ENCODE data around the gene CD36. TPM values are rescaled to one million over a fixed set of nuclear protein-coding genes. Genes with fewer than 3 reads are reported as not detected.

Gene CD36
- total and polyA plus RNA-seq, 2 experiments from 2014 or later = 0.40 to 1.8 TPM

DNA sequence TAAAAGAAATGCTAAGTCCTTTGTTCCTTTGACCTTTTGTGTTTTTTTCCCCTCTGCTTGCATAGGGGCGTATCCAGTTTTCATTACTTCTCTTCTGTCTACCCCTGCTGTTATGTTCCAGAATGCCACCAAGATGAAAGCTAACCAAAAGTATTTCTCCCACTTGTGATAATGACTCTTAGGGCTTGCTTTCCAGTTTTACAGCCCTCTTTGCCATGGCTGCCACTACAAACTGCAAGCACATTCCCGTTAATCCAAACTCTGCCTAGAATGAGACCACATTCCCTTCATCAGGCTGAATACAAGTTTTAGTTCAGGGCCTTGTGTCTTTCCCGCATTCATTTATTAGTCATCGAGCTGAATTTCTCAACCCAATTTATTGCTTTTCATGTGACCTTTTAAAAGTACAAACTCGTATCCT, 23.6 kb upstream of the CD36 start:
- Mint-ChIP-seq H3K4me3 (no peak overlapping the region), H3K27me3 (ENCODE audit: insufficient read depth, low read depth, poor library complexity) (peaks cover 2% of the 10 kb centered on the region), H3K9me3 (0 out of 3 replicates have a peak, but pooled peaks cover 3% of the 10 kb centered on the region), H3K4me1 (peaks cover 11% of the 10 kb centered on the region), H3K36me3 (ENCODE audit: low read depth) (no peaks in the 10 kb centered on the region), H3K27ac (peak overlapping the region; percentile 3; the same call in 1 of the 2 replicates)
- H3K9me2 ChIP-seq (ENCODE audit: insufficient read depth) = no peaks in the 10 kb centered on the region; the same call in 1 of the 2 replicates
- H4K20me1 ChIP-seq (replicated peaks; ENCODE audit: insufficient read depth) = no peaks in the 10 kb centered on the region
- ATAC-seq = peak; percentile 27
- peaks cover 11% of the 10 kb centered on the region; the same call in 1 of the 2 replicates for H3K4me1 ChIP-seq (ENCODE audit: insufficient read depth)
- H3K4me3 ChIP-seq = no peak overlapping the region
- H3K27ac ChIP-seq (ENCODE audit: low read depth) = no peak overlapping the region
- H3K36me3 ChIP-seq (ENCODE audit: insufficient read depth) = no peaks in the 10 kb centered on the region
- peak; percentile 38 for DNase-seq (ENCODE audit: low spot score)
- H2AFZ ChIP-seq = no peak overlapping the region
- no peak overlapping the region for H3K4me2 ChIP-seq
- H3F3A ChIP-seq (replicated peaks; ENCODE audit: low read depth) = no peaks in the 10 kb centered on the region
- H3K27me3 ChIP-seq (ENCODE audit: insufficient read depth) = no peaks in the 10 kb centered on the region
- no peaks in the 10 kb centered on the region for H3K79me2 ChIP-seq (replicated peaks; ENCODE audit: insufficient read depth)
- TF ChIP-seq POLR2AphosphoS5 (IDR thresholded peaks at IDR 0.05; ENCODE audit: low read depth) = no peak
- no peak for TF ChIP-seq CTCF (conservative IDR thresholded peaks at IDR 0.05; ENCODE audit: low read depth in 2 of 2)
- no peak for TF ChIP-seq JUNB (IDR thresholded peaks at IDR 0.05; ENCODE audit: unreplicated experiment)
- TF ChIP-seq NANOG (IDR thresholded peaks at IDR 0.05; ENCODE audit: borderline replicate concordance) = no peak

DNA sequence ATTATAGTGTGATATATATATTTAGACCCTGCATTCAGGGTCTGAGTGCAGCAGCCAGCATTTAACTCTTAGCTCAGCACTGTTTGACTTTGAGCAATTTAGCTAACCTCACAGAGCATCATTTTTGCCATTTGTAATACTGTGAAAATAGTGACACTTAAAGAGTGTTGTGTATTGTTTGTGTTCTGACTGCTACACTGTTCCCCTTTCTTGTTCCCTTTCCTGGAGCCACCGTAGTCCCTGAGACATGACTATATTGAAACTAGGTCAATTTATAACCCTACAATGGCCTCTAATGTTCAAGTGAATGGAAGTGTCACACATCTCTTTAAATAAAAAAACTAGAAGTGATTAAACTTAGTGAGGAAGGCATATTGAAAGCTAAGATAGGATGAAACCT, 20.3 kb upstream of the CD36 start:
- Mint-ChIP-seq H3K27ac (no peak overlapping the region), H3K4me1 (peaks cover 11% of the 10 kb centered on the region), H3K4me3 (no peak overlapping the region), H3K36me3 (ENCODE audit: low read depth) (peaks cover 4% of the 10 kb centered on the region; the same call in 1 of the 3 replicates), H3K9me3 (peaks cover 8% of the 10 kb centered on the region), H3K27me3 (ENCODE audit: insufficient read depth, low read depth, poor library complexity) (no peaks in the 10 kb centered on the region)
- Histone ChIP-seq H3F3A (replicated peaks; ENCODE audit: low read depth) (no peaks in the 10 kb centered on the region), H3K27me3 (ENCODE audit: insufficient read depth) (no peaks in the 10 kb centered on the region), H4K20me1 (replicated peaks; ENCODE audit: insufficient read depth) (no peaks in the 10 kb centered on the region), H2AFZ (no peak overlapping the region), H3K4me2 (no peak overlapping the region), H3K4me3 (no peak overlapping the region), H3K9me2 (ENCODE audit: insufficient read depth) (no peaks in the 10 kb centered on the region; the same call in 1 of the 2 replicates), H3K27ac (ENCODE audit: low read depth) (no peak overlapping the region), H3K4me1 (ENCODE audit: insufficient read depth) (peaks cover 11% of the 10 kb centered on the region; the same call in 1 of the 2 replicates), H3K36me3 (ENCODE audit: insufficient read depth) (no peaks in the 10 kb centered on the region), H3K79me2 (replicated peaks; ENCODE audit: insufficient read depth) (no peaks in the 10 kb centered on the region)
- no peak for ATAC-seq
- DNase-seq (ENCODE audit: low spot score) = no peak
- no peak for TF ChIP-seq STAT1 (IDR thresholded peaks at IDR 0.05; ENCODE audit: unreplicated experiment)
- TF ChIP-seq REST (IDR thresholded peaks at IDR 0.05; ENCODE audit: unreplicated experiment) = no peak
- no peak for TF ChIP-seq POLR2AphosphoS5 (IDR thresholded peaks at IDR 0.05; ENCODE audit: low read depth)
